Upper lobe of left lung (tissue), 6 donors: ENCODE results near the gene GAN. TPM values are rescaled to one million over a fixed set of nuclear protein-coding genes. Genes with fewer than 3 reads are reported as not detected.

Experiments
- ATAC-seq, 2 donors: fragments of 200-7000 bp; cut with Tn5 transposase; one replicate each; pipeline ENCODE4 v1.9.1; 2022; ENCODE audit warnings: mild to moderate bottlenecking in 2 of 2, moderate library complexity in 2 of 2; ENCODE audit not compliant: low FRiP score in 2 of 2
- DNase-seq, 2 donors: peaks; one replicate each; pipeline ENCODE4 v3.0.0-alpha.2; 2019 to 2020
- H3K27ac ChIP-seq, 4 donors: fragments of 200-600 bp; sonication (generic); one replicate each; pipeline ENCODE4 v1.5.1; 2016 to 2019
- H3K27me3 ChIP-seq, 4 donors: fragments of 200-600 bp; sonication (generic); one replicate each; pipeline ENCODE4 v1.5.1; 2017 to 2019
- H3K36me3 ChIP-seq, 4 donors: fragments of 200-600 bp; sonication (generic); one replicate each; pipeline ENCODE4 v1.5.1; 2016 to 2019
- H3K4me1 ChIP-seq, 4 donors: fragments of 200-600 bp; sonication (generic); one replicate each; pipeline ENCODE4 v1.5.1; 2018 to 2019
- H3K4me3 ChIP-seq, 4 donors: fragments of 200-600 bp; sonication (generic); one replicate each; pipeline ENCODE4 v1.5.1; 2017 to 2019; ENCODE audit warnings: mild to moderate bottlenecking in 2 of 4, moderate library complexity in 1 of 4
- H3K9me3 ChIP-seq, 4 donors: fragments of 200-600 bp; sonication (generic); one replicate each; pipeline ENCODE4 v1.5.1; 2018 to 2019
- EP300 ChIP-seq, 4 donors: sonication (generic); formaldehyde crosslinking; IDR thresholded peaks; one replicate each; pipeline ENCODE4 v1.5.1; 2017; ENCODE audit warnings: antibody characterized with exemption in 4 of 4, control low read depth in 2 of 4
- POLR2A ChIP-seq, 4 donors: fragments of 450-650 bp; IDR thresholded peaks; one replicate each; pipeline ENCODE4 v1.5.1; 2016 to 2017; ENCODE audit warnings: antibody characterized with exemption in 4 of 4, mild to moderate bottlenecking in 2 of 4
- POLR2AphosphoS5 ChIP-seq, 2 donors: sonication (generic); formaldehyde crosslinking; IDR thresholded peaks; one replicate each; pipeline ENCODE4 v1.5.1; 2017; ENCODE audit warnings: antibody characterized with exemption in 2 of 2
- WGBS, 2 donors: methylation state at CpG; one replicate each; pipeline ENCODE4 v1.1.5; 2017 to 2018; 5-methylcytosine and 5-hydroxymethylcytosine counted together
- total RNA-seq, 6 donors: library from RNA; depleted of rRNA in 4 of 6; stranded (reverse); fragments of >200 nt in 4 of 6; gene quantifications; one replicate each; pipeline versions ENCODE4 v1.1.0 to v1.2.1, GENCODE V29; 2016 to 2021
- TF ChIP-seq, protein P1 (sequence below), 6 experiments: fragments of 450-650 bp in 4 of 6; fragments of 200-600 bp in 2 of 6; sonication (generic) in 2 of 6; IDR thresholded peaks; one replicate each; pipeline ENCODE4 v1.5.1; 2016 to 2019; ENCODE audit warnings: antibody characterized with exemption in 6 of 6
- donor health status: DM: no; HTN: no; CAD: no; lungs with moderate emphysema.
- donor health status: DM: no; HTN: yes; CAD: no; lungs with severe emphysema.

Gene GAN
- total RNA-seq, 6 donors from 2014 or later, result 3.3 to 8.4 (median 5.9) TPM

DNA sequence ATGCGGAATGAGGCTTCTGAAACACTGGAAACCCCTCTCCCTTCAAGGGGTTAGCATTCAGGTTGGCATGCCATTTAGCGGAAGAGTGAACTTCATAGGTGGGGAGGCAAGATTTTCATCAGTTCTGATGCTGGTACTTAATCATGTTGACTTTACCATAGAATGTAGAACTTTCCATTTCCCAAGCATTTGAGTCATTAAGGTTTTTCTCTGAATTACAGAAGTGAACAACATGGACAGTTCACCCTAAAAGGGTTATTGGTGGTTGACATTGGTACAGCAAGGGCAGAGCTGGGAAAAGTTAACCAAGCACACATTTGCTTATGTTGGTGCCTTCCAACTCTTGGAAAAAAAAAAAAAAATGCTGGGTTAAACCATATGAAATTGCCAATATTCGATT is 39.1 kb downstream of the GAN start:
- TF ChIP-seq POLR2AphosphoS5 (IDR thresholded peaks at IDR 0.05) (no peak), POLR2A (IDR thresholded peaks at IDR 0.05) (no peak), EP300 (IDR thresholded peaks at IDR 0.05) (no peak)
- TF ChIP-seq, protein P1, sequence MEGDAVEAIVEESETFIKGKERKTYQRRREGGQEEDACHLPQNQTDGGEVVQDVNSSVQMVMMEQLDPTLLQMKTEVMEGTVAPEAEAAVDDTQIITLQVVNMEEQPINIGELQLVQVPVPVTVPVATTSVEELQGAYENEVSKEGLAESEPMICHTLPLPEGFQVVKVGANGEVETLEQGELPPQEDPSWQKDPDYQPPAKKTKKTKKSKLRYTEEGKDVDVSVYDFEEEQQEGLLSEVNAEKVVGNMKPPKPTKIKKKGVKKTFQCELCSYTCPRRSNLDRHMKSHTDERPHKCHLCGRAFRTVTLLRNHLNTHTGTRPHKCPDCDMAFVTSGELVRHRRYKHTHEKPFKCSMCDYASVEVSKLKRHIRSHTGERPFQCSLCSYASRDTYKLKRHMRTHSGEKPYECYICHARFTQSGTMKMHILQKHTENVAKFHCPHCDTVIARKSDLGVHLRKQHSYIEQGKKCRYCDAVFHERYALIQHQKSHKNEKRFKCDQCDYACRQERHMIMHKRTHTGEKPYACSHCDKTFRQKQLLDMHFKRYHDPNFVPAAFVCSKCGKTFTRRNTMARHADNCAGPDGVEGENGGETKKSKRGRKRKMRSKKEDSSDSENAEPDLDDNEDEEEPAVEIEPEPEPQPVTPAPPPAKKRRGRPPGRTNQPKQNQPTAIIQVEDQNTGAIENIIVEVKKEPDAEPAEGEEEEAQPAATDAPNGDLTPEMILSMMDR (IDR thresholded peaks at IDR 0.05), result no peak
- no peak for ATAC-seq

DNA sequence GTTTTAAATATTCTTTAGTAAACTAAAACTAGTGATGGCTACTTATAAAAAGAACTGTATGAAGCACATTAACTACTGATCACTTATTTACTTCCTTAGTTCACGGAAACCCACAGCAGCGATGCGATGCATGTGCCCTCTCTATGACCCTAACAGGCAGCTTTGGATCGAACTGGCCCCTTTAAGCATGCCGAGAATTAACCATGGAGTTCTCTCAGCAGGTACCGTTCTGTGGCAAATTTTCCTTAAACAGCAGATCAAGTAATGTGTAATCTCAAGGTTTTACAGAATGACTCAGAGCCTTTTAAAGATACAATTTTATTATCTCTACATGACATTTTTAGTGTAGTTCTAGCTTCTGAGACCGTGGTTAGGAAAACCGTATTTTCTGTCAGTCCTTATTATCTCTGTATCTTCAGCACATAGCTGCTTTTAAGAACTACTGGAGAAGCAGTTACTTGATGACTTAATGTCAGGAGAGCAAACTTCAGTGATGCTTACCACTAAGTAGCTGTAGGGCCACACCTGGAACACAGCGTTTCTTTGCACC is 43.0 kb downstream of the GAN start:
- H3K4me1 ChIP-seq, result no peaks in the 10 kb centered on the region
- H3K27me3 ChIP-seq, result no peaks in the 10 kb centered on the region
- ATAC-seq (no peak), DNase-seq (no peak)
- 94% methylated on average over 9 of the region's 9 CpGs for WGBS, 2 donors
- no peak for TF ChIP-seq EP300 (IDR thresholded peaks at IDR 0.05)
- TF ChIP-seq POLR2AphosphoS5 (IDR thresholded peaks at IDR 0.05), result no peak
- no peak for TF ChIP-seq POLR2A (IDR thresholded peaks at IDR 0.05)
- no peak overlapping the region for H3K4me3 ChIP-seq
- H3K36me3 ChIP-seq, result peaks cover 0 to 36% (median 15%) of the 10 kb centered on the region in 4 donors
- H3K27ac ChIP-seq, result no peak overlapping the region
- no peaks in the 10 kb centered on the region for H3K9me3 ChIP-seq

More for the DNA sequence above, 39.1 kb downstream of the GAN start:
- H3K4me1 ChIP-seq, result no peaks in the 10 kb centered on the region
- no peak for DNase-seq
- H3K27ac ChIP-seq, result no peak overlapping the region
- no peak overlapping the region for H3K4me3 ChIP-seq
- H3K36me3 ChIP-seq, result peaks cover 0 to 25% (median 11%) of the 10 kb centered on the region in 4 donors
- 92 to 93% methylated on average over 3 of the region's 3 CpGs for WGBS, 2 donors
- H3K9me3 ChIP-seq, result no peaks in the 10 kb centered on the region
- H3K27me3 ChIP-seq, result no peaks in the 10 kb centered on the region

DNA sequence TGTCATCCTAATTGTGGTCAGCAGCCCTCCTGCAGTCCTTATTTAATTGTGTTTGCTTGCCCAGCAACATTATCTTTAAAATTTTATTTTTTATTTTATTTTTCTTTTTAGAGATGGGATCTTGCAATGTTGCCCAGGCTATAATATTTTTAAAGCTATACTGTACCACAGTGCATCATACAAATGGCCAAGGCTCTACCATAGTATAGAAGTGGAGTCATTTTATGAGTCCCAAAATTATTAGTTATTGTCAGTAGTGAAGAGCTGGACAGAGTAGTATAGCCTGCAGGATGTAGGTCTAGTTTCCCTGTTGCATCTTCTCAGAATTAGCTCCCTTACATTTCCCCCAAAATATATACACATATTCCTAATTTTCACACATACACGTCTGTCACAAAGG is 44.1 kb downstream of the GAN start:
- no peaks in the 10 kb centered on the region for H3K9me3 ChIP-seq
- ATAC-seq (no peak), DNase-seq (no peak)
- H3K36me3 ChIP-seq, result peaks cover 1 to 45% (median 20%) of the 10 kb centered on the region in 4 donors
- no peak overlapping the region for H3K27ac ChIP-seq
- TF ChIP-seq POLR2AphosphoS5 (IDR thresholded peaks at IDR 0.05), result no peak
- TF ChIP-seq, protein P1 (IDR thresholded peaks at IDR 0.05), result no peak
- no peak for TF ChIP-seq EP300 (IDR thresholded peaks at IDR 0.05)
- no peak for TF ChIP-seq POLR2A (IDR thresholded peaks at IDR 0.05)
- WGBS, 2 donors, result 87 to 90% methylated on average over 1 of the region's 1 CpG
- H3K4me1 ChIP-seq, result no peaks in the 10 kb centered on the region
- H3K27me3 ChIP-seq, result no peaks in the 10 kb centered on the region
- H3K4me3 ChIP-seq, result no peak overlapping the region

DNA sequence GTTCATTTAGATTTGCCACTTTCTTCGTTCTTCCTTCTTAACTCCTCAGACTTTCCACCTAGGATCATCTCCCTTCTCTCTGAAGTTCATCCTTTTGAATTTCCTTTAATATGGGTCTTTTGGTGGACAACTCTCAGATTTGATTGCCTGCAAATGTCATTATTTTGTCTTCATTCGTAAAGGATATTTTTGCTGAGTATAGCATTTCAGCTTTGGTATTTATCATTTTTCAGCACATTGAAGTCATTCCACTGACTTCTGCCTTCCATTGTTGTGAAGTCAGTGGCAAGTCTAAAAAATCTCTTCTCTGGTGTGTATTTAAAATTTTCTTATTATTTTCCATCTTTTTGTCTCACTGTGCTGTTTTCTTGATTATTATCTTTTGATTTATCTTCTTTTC is 45.4 kb downstream of the GAN start:
- H3K4me3 ChIP-seq, result no peak overlapping the region
- H3K9me3 ChIP-seq, result no peaks in the 10 kb centered on the region
- peaks cover 7 to 50% (median 19%) of the 10 kb centered on the region in 4 donors for H3K36me3 ChIP-seq
- H3K27ac ChIP-seq, result no peak overlapping the region
- TF ChIP-seq, protein P1 (IDR thresholded peaks at IDR 0.05), result no peak
- no peak for TF ChIP-seq EP300 (IDR thresholded peaks at IDR 0.05)
- no peak for TF ChIP-seq POLR2AphosphoS5 (IDR thresholded peaks at IDR 0.05)
- no peak for TF ChIP-seq POLR2A (IDR thresholded peaks at IDR 0.05)
- DNase-seq (no peak), ATAC-seq (no peak)
- H3K27me3 ChIP-seq, result no peaks in the 10 kb centered on the region
- 87 to 96% methylated on average over 2 of the region's 2 CpGs for WGBS, 2 donors
- H3K4me1 ChIP-seq, result no peaks in the 10 kb centered on the region

DNA sequence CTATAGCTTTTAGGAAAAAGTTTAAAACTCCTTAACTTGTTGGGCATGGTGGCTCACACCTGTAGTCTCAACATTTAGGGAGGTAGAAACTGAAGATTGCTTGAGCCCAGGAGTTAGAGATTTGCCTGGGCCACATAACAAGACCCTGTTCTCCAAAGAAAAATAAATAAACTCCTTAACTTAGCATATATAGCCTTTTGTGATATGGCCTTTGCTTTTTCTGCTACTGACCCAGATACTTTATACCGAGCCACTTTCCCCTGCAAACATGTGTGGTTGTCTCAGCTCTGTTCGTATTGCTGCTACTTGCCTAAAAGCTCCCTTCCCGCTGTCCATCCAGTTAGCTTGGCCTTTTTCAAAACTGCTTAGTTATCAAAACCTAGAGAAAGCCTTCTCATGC is 51.0 kb downstream of the GAN start:
- Histone ChIP-seq H3K4me1 (no peaks in the 10 kb centered on the region), H3K4me3 (no peak overlapping the region), H3K9me3 (no peaks in the 10 kb centered on the region), H3K27me3 (no peaks in the 10 kb centered on the region), H3K36me3 (peaks cover 0 to 56% (median 20%) of the 10 kb centered on the region in 4 donors), H3K27ac (no peak overlapping the region)
- ATAC-seq, result no peak
- WGBS, 2 donors, result 86 to 88% methylated on average over 3 of the region's 3 CpGs
- TF ChIP-seq, protein P1 (IDR thresholded peaks at IDR 0.05), result no peak
- TF ChIP-seq EP300 (IDR thresholded peaks at IDR 0.05) (no peak), POLR2AphosphoS5 (IDR thresholded peaks at IDR 0.05) (no peak), POLR2A (IDR thresholded peaks at IDR 0.05) (no peak)
- DNase-seq, result no peak
